ENCODE results near the gene HSD17B12. TPM values are rescaled to one million over a fixed set of nuclear protein-coding genes. Genes with fewer than 3 reads are reported as not detected.
A peak's percentile ranks its signal among the peaks of the same experiment; 100 is the strongest.

HSD17B12 gene
- total and polyA plus RNA-seq, 2 of the 8 experiments (the other 6 are each of a cell fraction or from before 2014, with no cell fraction given) = 46.0 to 121 TPM

GRCh38 chr11:43643898-43644620 lies 36.5 kb upstream of the HSD17B12 start (continued):
- TF ChIP-seq CHD1 (IDR thresholded peaks at IDR 0.05; ENCODE audit: low read depth, low read length) (no peak), MAFK (IDR thresholded peaks at IDR 0.05; ENCODE audit: low read depth, low read length) (no peak), SIRT6 (IDR thresholded peaks at IDR 0.05; ENCODE audit: low read length) (no peak), JUND (IDR thresholded peaks at IDR 0.05; ENCODE audit: low read length) (no peak; the same call in 1 of the 2 replicates), POU5F1 (IDR thresholded peaks at IDR 0.05; ENCODE audit: low read depth, low read length) (no peak), CBX5 (IDR thresholded peaks at IDR 0.05; ENCODE audit: low read depth, low read length) (no peak), CHD2 (IDR thresholded peaks at IDR 0.05; ENCODE audit: low read length) (no peak), RFX5 (IDR thresholded peaks at IDR 0.05; ENCODE audit: borderline replicate concordance, low read depth, low read length) (no peak), EP300 (IDR thresholded peaks at IDR 0.05; ENCODE audit: borderline replicate concordance in 1 of 2, low read depth in 2 of 2, low read length in 2 of 2) (no peak), TCF12 (IDR thresholded peaks at IDR 0.05; ENCODE audit: low read depth, low read length) (no peak), KDM1A (IDR thresholded peaks at IDR 0.05; ENCODE audit: borderline replicate concordance, low read length) (no peak), FOSL1 (IDR thresholded peaks at IDR 0.05; ENCODE audit: insufficient read depth, low read depth, low read length) (no peak), CREB1 (IDR thresholded peaks at IDR 0.05) (peak; percentile 44; the same call in 1 of the 2 replicates), GTF2F1 (IDR thresholded peaks at IDR 0.05; ENCODE audit: borderline replicate concordance, low read depth, low read length) (no peak), TAF1 (IDR thresholded peaks at IDR 0.05; ENCODE audit: low read depth, low read length) (peak; percentile 87), SAP30 (IDR thresholded peaks at IDR 0.05; ENCODE audit: insufficient read depth, insufficient replicate concordance, low read length) (no peak), USF2 (IDR thresholded peaks at IDR 0.05; ENCODE audit: low read length) (no peak), POLR2AphosphoS5 (IDR thresholded peaks at IDR 0.05; ENCODE audit: low read depth, low read length) (peak; percentile 68; the same call in 1 of the 2 replicates), BCL11A (IDR thresholded peaks at IDR 0.05; ENCODE audit: low read depth in 2 of 2, low read length in 2 of 2) (no peak), RXRA (IDR thresholded peaks at IDR 0.05; ENCODE audit: insufficient read depth, low read depth, low read length) (no peak), RBBP5 (IDR thresholded peaks at IDR 0.05; ENCODE audit: borderline replicate concordance, low read depth, low read length) (0 out of 2 replicates have a peak, but pooled peaks have one; percentile 31), KDM5A (IDR thresholded peaks at IDR 0.05; ENCODE audit: low read length) (peak; percentile 98), POLR2A (IDR thresholded peaks at IDR 0.05; ENCODE audit: control extremely low read depth in 1 of 2, low read depth in 2 of 2, low read length in 2 of 2) (peak; percentile 46 to 69), SIN3A (conservative IDR thresholded peaks at IDR 0.05 in 1 of 2, IDR thresholded peaks at IDR 0.05 in 1 of 2; ENCODE audit: low read depth in 1 of 2, low read length in 2 of 2) (peak in 1 of 2 experiments; percentile 90; a peak in 2 of 4 replicates)

All from H1 (cell line).